HepG2 (cell line): ENCODE results near the gene SPAG7. TPM values are rescaled to one million over a fixed set of nuclear protein-coding genes. Genes with fewer than 3 reads are reported as not detected.

Experiments
- CAMTA2 ChIP-seq: sonication (generic); formaldehyde crosslinking; IDR thresholded peaks from 2 replicates; pipeline ENCODE4 v1.4.0; 2020; ENCODE audit warnings: mild to moderate bottlenecking, missing genetic modification reagents, borderline replicate concordance
- CEBPG ChIP-seq: IDR thresholded peaks from 2 replicates; pipeline ENCODE4 v1.6.1; 2016
- HIVEP1 ChIP-seq: sonication (generic); formaldehyde crosslinking; IDR thresholded peaks from 2 replicates; pipeline ENCODE4 v1.4.0; 2020; ENCODE audit warnings: mild to moderate bottlenecking, missing genetic modification reagents
- IRF2 ChIP-seq: IDR thresholded peaks from 2 replicates; pipeline ENCODE4 v1.6.1; 2018; ENCODE audit warnings: missing genetic modification reagents, missing compliant biosample characterization
- KLF13 ChIP-seq: sonication (generic); formaldehyde crosslinking; IDR thresholded peaks from 2 replicates; pipeline ENCODE4 v1.4.0; 2020; ENCODE audit warnings: mild to moderate bottlenecking, missing genetic modification reagents
- NFYB ChIP-seq: sonication (generic); formaldehyde crosslinking; IDR thresholded peaks from 2 replicates; pipeline ENCODE4 v1.4.0; 2020; ENCODE audit warnings: missing genetic modification reagents
- NR1H2 ChIP-seq: sonication (generic); formaldehyde crosslinking; IDR thresholded peaks from 2 replicates; pipeline ENCODE4 v1.8.1; 2022; ENCODE audit warnings: low read depth, missing genetic modification reagents, borderline replicate concordance
- NR2F1 ChIP-seq, 2 experiments: fragments of 450-650 bp in 1 of 2; formaldehyde crosslinking in 1 of 2; IDR thresholded peaks; 2 replicates each; pipeline versions ENCODE4 v1.5.0 to v1.6.1; 2016 to 2020; ENCODE audit warnings: mild to moderate bottlenecking in 1 of 2, missing compliant biosample characterization in 1 of 2, missing genetic modification reagents in 1 of 2, moderate library complexity in 1 of 2
- SP4 ChIP-seq: sonication (generic); formaldehyde crosslinking; IDR thresholded peaks from 2 replicates; pipeline ENCODE4 v1.8.1; 2023; ENCODE audit warnings: mild to moderate bottlenecking, missing genetic modification reagents
- SP5 ChIP-seq: IDR thresholded peaks from 2 replicates; pipeline ENCODE4 v1.6.1; 2016; ENCODE audit warnings: low read depth, borderline replicate concordance
- ZBTB3 ChIP-seq: sonication (generic); formaldehyde crosslinking; IDR thresholded peaks from 2 replicates; pipeline ENCODE4 v1.4.0; 2020; ENCODE audit warnings: low read depth, mild to moderate bottlenecking, moderate library complexity, missing genetic modification reagents, borderline replicate concordance
- ZC3H13 ChIP-seq: sonication (generic); formaldehyde crosslinking; IDR thresholded peaks from 2 replicates; pipeline ENCODE4 v1.8.1; 2023; ENCODE audit warnings: mild to moderate bottlenecking, missing genetic modification reagents, moderate library complexity
- ZNF333 ChIP-seq: sonication (generic); formaldehyde crosslinking; IDR thresholded peaks from 2 replicates; pipeline ENCODE4 v1.4.0; 2020; ENCODE audit warnings: mild to moderate bottlenecking, missing genetic modification reagents, borderline replicate concordance
- ZNF530 ChIP-seq: sonication (generic); formaldehyde crosslinking; IDR thresholded peaks from 2 replicates; pipeline ENCODE4 v1.5.0; 2020; ENCODE audit warnings: low read depth, mild to moderate bottlenecking, missing genetic modification reagents
- polyA plus RNA-seq, 8 experiments: library from polyadenylated mRNA; depleted of rRNA in 3 of 8; stranded (reverse) in 7 of 8; unstranded in 1 of 8; fragments of >200 nt; fragmentation: Illumina TruSeq in 4 of 8; extraction: Trizol in 4 of 8; gene quantifications; 2 replicates each; pipeline versions ENCODE4 v1.2.1 to v1.2.3, GENCODE V29; 2011 to 2016; ENCODE audit warnings: low read depth in 4 of 8, missing spikeins in 1 of 8, mixed read lengths in 1 of 8; ENCODE audit not compliant: insufficient read depth in 1 of 8
- total RNA-seq, 5 experiments: library from RNA; depleted of rRNA; stranded (reverse); fragments of >200 nt; fragmentation: Illumina TruSeq; extraction: Trizol; gene quantifications; 2 replicates each; pipeline ENCODE4 v1.2.3, GENCODE V29; 2016; ENCODE audit warnings: low read depth in 1 of 5
- TF ChIP-seq, protein P1 (sequence below): sonication (generic); formaldehyde crosslinking; IDR thresholded peaks from 2 replicates; pipeline ENCODE4 v1.9.0; 2021; ENCODE audit warnings: missing genetic modification reagents, borderline replicate concordance
- TF ChIP-seq, protein P2 (sequence below): IDR thresholded peaks from 2 replicates; pipeline ENCODE4 v1.6.1; 2018; ENCODE audit warnings: missing genetic modification reagents
- TF ChIP-seq, protein P3 (sequence below): sonication (generic); formaldehyde crosslinking; IDR thresholded peaks from 2 replicates; pipeline ENCODE4 v1.4.0; 2020; ENCODE audit warnings: missing genetic modification reagents, mild to moderate bottlenecking, borderline replicate concordance
- TF ChIP-seq, protein P4 (sequence below): sonication (generic); formaldehyde crosslinking; IDR thresholded peaks from 2 replicates; pipeline ENCODE4 v1.5.0; 2020; ENCODE audit warnings: missing genetic modification reagents

The SPAG7 gene
- total and polyA plus RNA-seq, 2 of the 13 experiments (the other 11 are each of a cell fraction or from before 2014, with no cell fraction given), result 51.0 to 59.0 TPM

DNA sequence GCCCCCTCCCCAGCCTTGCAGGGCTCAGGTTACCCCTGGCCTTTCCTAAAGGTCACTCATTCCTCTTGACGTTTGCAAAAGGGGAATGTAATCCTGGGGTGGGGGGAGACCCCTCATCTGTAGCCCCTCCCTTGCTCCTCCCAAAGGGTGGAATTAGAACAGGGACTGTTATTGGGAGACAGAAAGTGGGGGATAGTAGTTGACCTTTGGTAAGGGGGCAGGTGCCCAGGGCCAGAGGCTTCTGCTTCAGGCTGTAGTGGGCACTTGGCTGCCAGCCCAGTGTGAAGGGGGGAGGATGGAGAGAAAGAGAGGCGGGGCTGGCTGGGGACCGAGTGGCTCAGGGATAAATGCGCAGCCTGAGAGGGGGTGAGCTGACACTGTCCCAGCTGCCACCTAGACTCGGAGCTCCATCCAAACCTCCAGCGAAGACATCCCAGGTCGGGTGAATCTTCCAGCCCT, 16.8 kb downstream of the SPAG7 start, which contains the start of gene ENO3 (continued):
- TF ChIP-seq NFYB (CRISPR knock-in tag), result no peak
- TF ChIP-seq KLF13, result no peak
- TF ChIP-seq, protein P1, sequence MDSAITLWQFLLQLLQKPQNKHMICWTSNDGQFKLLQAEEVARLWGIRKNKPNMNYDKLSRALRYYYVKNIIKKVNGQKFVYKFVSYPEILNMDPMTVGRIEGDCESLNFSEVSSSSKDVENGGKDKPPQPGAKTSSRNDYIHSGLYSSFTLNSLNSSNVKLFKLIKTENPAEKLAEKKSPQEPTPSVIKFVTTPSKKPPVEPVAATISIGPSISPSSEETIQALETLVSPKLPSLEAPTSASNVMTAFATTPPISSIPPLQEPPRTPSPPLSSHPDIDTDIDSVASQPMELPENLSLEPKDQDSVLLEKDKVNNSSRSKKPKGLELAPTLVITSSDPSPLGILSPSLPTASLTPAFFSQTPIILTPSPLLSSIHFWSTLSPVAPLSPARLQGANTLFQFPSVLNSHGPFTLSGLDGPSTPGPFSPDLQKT (CRISPR knock-in tag), result no peak
- TF ChIP-seq SP4 (CRISPR knock-in tag), result peak; percentile 47; the same call in 1 of the 2 replicates
- peak; percentile 62; the same call in 1 of the 2 replicates for TF ChIP-seq SP5 (CRISPR knock-in tag)
- no peak for TF ChIP-seq ZNF530 (CRISPR knock-in tag)
- 0 out of 2 replicates have a peak, but pooled peaks have one; percentile 38 for TF ChIP-seq ZC3H13 (CRISPR knock-in tag)
- TF ChIP-seq CAMTA2 (CRISPR knock-in tag), result no peak
- TF ChIP-seq, protein P2, sequence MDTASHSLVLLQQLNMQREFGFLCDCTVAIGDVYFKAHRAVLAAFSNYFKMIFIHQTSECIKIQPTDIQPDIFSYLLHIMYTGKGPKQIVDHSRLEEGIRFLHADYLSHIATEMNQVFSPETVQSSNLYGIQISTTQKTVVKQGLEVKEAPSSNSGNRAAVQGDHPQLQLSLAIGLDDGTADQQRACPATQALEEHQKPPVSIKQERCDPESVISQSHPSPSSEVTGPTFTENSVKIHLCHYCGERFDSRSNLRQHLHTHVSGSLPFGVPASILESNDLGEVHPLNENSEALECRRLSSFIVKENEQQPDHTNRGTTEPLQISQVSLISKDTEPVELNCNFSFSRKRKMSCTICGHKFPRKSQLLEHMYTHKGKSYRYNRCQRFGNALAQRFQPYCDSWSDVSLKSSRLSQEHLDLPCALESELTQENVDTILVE (CRISPR knock-in tag), result no peak; the same call in 1 of the 2 replicates
- TF ChIP-seq NR2F1 (CRISPR knock-in tag; IDR thresholded peaks at IDR 0.05), result peak; percentile 46 to 61
- TF ChIP-seq, protein P3, sequence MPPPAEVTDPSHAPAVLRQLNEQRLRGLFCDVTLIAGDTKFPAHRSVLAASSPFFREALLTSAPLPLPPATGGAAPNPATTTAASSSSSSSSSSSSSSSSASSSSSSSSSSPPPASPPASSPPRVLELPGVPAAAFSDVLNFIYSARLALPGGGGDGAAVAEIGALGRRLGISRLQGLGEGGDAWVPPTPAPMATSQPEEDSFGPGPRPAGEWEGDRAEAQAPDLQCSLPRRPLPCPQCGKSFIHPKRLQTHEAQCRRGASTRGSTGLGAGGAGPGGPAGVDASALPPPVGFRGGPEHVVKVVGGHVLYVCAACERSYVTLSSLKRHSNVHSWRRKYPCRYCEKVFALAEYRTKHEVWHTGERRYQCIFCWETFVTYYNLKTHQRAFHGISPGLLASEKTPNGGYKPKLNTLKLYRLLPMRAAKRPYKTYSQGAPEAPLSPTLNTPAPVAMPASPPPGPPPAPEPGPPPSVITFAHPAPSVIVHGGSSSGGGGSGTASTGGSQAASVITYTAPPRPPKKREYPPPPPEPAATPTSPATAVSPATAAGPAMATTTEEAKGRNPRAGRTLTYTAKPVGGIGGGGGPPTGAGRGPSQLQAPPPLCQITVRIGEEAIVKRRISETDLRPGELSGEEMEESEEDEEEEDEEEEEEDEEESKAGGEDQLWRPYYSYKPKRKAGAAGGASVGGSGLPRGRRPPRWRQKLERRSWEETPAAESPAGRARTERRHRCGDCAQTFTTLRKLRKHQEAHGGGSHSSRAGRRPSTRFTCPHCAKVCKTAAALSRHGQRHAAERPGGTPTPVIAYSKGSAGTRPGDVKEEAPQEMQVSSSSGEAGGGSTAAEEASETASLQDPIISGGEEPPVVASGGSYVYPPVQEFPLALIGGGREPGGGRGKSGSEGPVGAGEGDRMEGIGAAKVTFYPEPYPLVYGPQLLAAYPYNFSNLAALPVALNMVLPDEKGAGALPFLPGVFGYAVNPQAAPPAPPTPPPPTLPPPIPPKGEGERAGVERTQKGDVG (CRISPR knock-in tag), result 0 out of 2 replicates have a peak, but pooled peaks have one; percentile 40
- no peak for TF ChIP-seq ZBTB3 (CRISPR knock-in tag)
- no peak for TF ChIP-seq IRF2 (CRISPR knock-in tag)
- 0 out of 2 replicates have a peak, but pooled peaks have one; percentile 58 for TF ChIP-seq HIVEP1 (CRISPR knock-in tag)
- no peak for TF ChIP-seq CEBPG
- no peak for TF ChIP-seq NR1H2 (CRISPR knock-in tag)
- TF ChIP-seq ZNF333 (CRISPR knock-in tag), result no peak
- TF ChIP-seq, protein P4, sequence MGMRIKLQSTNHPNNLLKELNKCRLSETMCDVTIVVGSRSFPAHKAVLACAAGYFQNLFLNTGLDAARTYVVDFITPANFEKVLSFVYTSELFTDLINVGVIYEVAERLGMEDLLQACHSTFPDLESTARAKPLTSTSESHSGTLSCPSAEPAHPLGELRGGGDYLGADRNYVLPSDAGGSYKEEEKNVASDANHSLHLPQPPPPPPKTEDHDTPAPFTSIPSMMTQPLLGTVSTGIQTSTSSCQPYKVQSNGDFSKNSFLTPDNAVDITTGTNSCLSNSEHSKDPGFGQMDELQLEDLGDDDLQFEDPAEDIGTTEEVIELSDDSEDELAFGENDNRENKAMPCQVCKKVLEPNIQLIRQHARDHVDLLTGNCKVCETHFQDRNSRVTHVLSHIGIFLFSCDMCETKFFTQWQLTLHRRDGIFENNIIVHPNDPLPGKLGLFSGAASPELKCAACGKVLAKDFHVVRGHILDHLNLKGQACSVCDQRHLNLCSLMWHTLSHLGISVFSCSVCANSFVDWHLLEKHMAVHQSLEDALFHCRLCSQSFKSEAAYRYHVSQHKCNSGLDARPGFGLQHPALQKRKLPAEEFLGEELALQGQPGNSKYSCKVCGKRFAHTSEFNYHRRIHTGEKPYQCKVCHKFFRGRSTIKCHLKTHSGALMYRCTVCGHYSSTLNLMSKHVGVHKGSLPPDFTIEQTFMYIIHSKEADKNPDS (CRISPR knock-in tag), result no peak
